Measurements from ENCODE around the gene TWF2.

The TWF2 gene

GRCh38 chr3:52194485-52195290 lies 44.3 kb downstream of the TWF2 start:
- peaks cover 20% of the 10 kb centered on the region for H3K4me1 ChIP-seq (ENCODE audit: low read length)
- H3K27ac ChIP-seq (ENCODE audit: low read length) = no peak overlapping the region

GRCh38 chr3:52193065-52193464 lies 45.9 kb downstream of the TWF2 start:
- Histone ChIP-seq H3K4me2 (ENCODE audit: low read length) (no peak overlapping the region), H3K9me3 (ENCODE audit: insufficient read depth, low read length) (no peaks in the 10 kb centered on the region), H3K27ac (ENCODE audit: low read length) (no peak overlapping the region), H4K20me1 (ENCODE audit: insufficient read depth, low read length) (no peaks in the 10 kb centered on the region), H3K9ac (ENCODE audit: low read length) (no peak overlapping the region), H3K4me1 (ENCODE audit: low read length) (peaks cover 12% of the 10 kb centered on the region), H2AFZ (ENCODE audit: low read depth, low read length) (no peak overlapping the region), H3K4me3 (ENCODE audit: low read length) (no peak overlapping the region), H3K79me2 (ENCODE audit: low read length) (peaks cover 1% of the 10 kb centered on the region), H3K36me3 (replicated peaks; ENCODE audit: low read depth, low read length) (no peaks in the 10 kb centered on the region), H3K27me3 (ENCODE audit: low read depth, low read length) (no peaks in the 10 kb centered on the region)
- no peak for TF ChIP-seq CTCF (IDR thresholded peaks at IDR 0.05; ENCODE audit: low read depth, low read length)
- TF ChIP-seq EZH2phosphoT487 (IDR thresholded peaks at IDR 0.05; ENCODE audit: low read depth) = no peak

More at GRCh38 chr3:52194485-52195290, 44.3 kb downstream of the TWF2 start:
- Histone ChIP-seq H3K27me3 (ENCODE audit: low read depth, low read length) (no peaks in the 10 kb centered on the region), H3K9me3 (ENCODE audit: insufficient read depth, low read length) (no peaks in the 10 kb centered on the region), H4K20me1 (ENCODE audit: insufficient read depth, low read length) (no peaks in the 10 kb centered on the region), H2AFZ (ENCODE audit: low read depth, low read length) (no peak overlapping the region), H3K4me2 (ENCODE audit: low read length) (no peak overlapping the region), H3K79me2 (ENCODE audit: low read length) (peaks cover 16% of the 10 kb centered on the region), H3K9ac (ENCODE audit: low read length) (no peak overlapping the region), H3K4me3 (ENCODE audit: low read length) (no peak overlapping the region), H3K36me3 (replicated peaks; ENCODE audit: low read depth, low read length) (peaks cover 4% of the 10 kb centered on the region)
- no peak for TF ChIP-seq CTCF (IDR thresholded peaks at IDR 0.05; ENCODE audit: low read depth, low read length)
- no peak for TF ChIP-seq EZH2phosphoT487 (IDR thresholded peaks at IDR 0.05; ENCODE audit: low read depth)

GRCh38 chr3:52191663-52192062 lies 47.3 kb downstream of the TWF2 start:
- H2AFZ ChIP-seq (ENCODE audit: low read depth, low read length) = no peak overlapping the region
- no peak overlapping the region for H3K9ac ChIP-seq (ENCODE audit: low read length)
- TF ChIP-seq EZH2phosphoT487 (IDR thresholded peaks at IDR 0.05; ENCODE audit: low read depth) = no peak
- TF ChIP-seq CTCF (IDR thresholded peaks at IDR 0.05; ENCODE audit: low read depth, low read length) = no peak
- H4K20me1 ChIP-seq (ENCODE audit: insufficient read depth, low read length) = no peaks in the 10 kb centered on the region
- H3K4me1 ChIP-seq (ENCODE audit: low read length) = 0 out of 2 replicates have a peak, but pooled peaks cover 2% of the 10 kb centered on the region
- no peak overlapping the region for H3K27ac ChIP-seq (ENCODE audit: low read length)
- H3K79me2 ChIP-seq (ENCODE audit: low read length) = no peaks in the 10 kb centered on the region
- no peak overlapping the region for H3K4me3 ChIP-seq (ENCODE audit: low read length)
- H3K4me2 ChIP-seq (ENCODE audit: low read length) = no peak overlapping the region
- H3K36me3 ChIP-seq (replicated peaks; ENCODE audit: low read depth, low read length) = no peaks in the 10 kb centered on the region
- H3K27me3 ChIP-seq (ENCODE audit: low read depth, low read length) = no peaks in the 10 kb centered on the region
- H3K9me3 ChIP-seq (ENCODE audit: insufficient read depth, low read length) = no peaks in the 10 kb centered on the region

DNA sequence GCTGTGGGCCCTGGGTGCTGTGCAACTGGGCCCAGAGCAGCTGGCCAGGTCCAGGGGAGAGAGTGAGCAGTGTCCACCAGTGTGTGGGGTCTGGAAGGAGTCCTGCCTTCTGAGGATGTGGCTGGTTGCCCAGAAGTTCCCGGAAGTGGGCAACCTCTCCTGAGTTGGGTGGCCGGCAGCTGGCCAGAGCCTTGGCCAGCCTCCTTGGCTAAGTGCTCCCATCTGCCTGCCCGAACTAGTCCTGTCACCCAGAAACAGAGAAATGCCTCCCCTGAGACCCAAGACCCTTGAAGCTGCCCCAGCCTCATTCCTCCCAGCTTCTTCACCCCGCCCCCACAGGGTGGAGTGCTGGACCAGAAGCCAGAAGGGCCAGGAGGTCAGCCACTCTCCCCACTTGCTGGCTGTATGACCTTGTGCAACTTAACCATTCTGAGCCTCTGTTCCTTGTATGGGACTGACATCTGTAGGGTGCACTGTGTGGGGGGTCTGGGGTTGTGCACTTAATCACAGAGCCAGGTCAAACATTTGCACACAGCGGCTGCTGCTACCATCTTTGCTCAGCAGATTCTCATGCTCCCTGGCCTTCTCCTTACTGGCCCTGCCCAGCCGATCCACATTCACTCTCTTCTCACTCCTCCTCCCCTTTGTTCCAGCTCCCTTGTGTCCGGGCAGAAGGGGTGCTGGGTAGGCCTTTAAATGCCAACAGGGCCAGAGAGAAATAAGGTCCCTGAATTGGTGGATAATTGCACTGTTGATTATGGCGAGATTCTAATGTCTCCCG lies 48.5 kb downstream of the TWF2 start:
- Histone ChIP-seq H3K4me2 (ENCODE audit: low read length) (no peak overlapping the region), H4K20me1 (ENCODE audit: insufficient read depth, low read length) (no peaks in the 10 kb centered on the region), H3K36me3 (replicated peaks; ENCODE audit: low read depth, low read length) (no peaks in the 10 kb centered on the region), H3K9ac (ENCODE audit: low read length) (no peak overlapping the region), H3K27ac (ENCODE audit: low read length) (no peak overlapping the region), H3K4me3 (ENCODE audit: low read length) (no peak overlapping the region), H3K9me3 (ENCODE audit: insufficient read depth, low read length) (no peaks in the 10 kb centered on the region), H3K27me3 (ENCODE audit: low read depth, low read length) (no peaks in the 10 kb centered on the region), H3K4me1 (ENCODE audit: low read length) (0 out of 2 replicates have a peak, but pooled peaks cover 2% of the 10 kb centered on the region), H3K79me2 (ENCODE audit: low read length) (no peaks in the 10 kb centered on the region), H2AFZ (ENCODE audit: low read depth, low read length) (no peak overlapping the region)
- TF ChIP-seq CTCF (IDR thresholded peaks at IDR 0.05; ENCODE audit: low read depth, low read length) (no peak), EZH2phosphoT487 (IDR thresholded peaks at IDR 0.05; ENCODE audit: low read depth) (no peak)

Data from OCI-LY3 (cell line).